ENCODE results near the gene TMEM86B.
A peak's percentile ranks its signal among the peaks of the same experiment; 100 is the strongest.

The TMEM86B gene

DNA sequence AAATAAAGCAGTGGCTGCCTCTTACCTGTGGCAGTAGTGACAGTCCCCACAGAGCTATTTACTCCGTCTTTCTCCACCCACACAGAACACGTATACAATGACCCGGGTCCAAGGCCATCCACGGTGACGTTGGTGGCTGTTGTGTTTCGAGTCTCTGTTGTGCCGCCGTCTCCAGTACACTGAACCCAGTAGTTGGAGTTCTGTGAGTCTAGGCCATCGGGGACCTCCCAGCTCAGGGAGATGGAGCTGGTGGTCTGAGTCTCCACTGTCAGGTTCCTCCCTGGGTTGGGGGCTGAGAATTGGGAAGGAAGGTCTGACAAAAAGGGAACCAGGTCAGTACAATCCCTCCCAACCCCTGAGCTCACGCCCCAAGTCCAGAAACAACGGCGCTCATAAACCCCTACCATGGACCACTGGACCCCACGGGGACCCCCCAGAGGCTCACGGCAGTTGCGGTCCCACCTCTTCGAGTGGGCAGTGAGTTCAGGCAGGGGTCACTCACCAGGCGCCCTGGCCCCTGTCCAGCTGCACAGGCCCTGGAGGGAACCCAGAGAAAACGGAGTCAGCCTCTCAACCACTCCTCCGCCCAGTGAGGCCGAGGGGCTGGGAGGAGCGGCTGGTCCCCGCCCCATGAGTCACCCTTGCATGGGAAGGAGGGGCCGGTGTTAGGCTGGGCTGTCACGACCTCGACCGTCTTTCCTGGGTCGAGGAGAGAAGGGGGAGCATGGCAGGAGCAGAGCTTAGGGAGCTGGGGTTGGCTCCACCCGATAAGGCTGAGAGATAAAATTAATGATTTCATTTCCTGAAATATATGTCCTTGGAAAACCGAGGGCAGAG, 21.7 kb downstream of the TMEM86B start:
- TF ChIP-seq RAD21 (IDR thresholded peaks at IDR 0.05; ENCODE audit: low read depth): no peak; the same call in 1 of the 2 replicates
- no peak for TF ChIP-seq CEBPB (IDR thresholded peaks at IDR 0.05)
- TF ChIP-seq REST (IDR thresholded peaks at IDR 0.05; ENCODE audit: low read depth): no peak
- no peak for TF ChIP-seq YY1 (IDR thresholded peaks at IDR 0.05; ENCODE audit: low read depth)
- no peak; the same call in 1 of the 2 replicates for TF ChIP-seq CREB1 (IDR thresholded peaks at IDR 0.05; ENCODE audit: low read depth)
- TF ChIP-seq TEAD4 (IDR thresholded peaks at IDR 0.05): no peak
- no peak for TF ChIP-seq FOXM1 (IDR thresholded peaks at IDR 0.05; ENCODE audit: borderline replicate concordance, low read depth)
- peak; percentile 88; the same call in 1 of the 2 replicates for TF ChIP-seq ZBTB7A (IDR thresholded peaks at IDR 0.05; ENCODE audit: low read depth)
- no peak for TF ChIP-seq TCF12 (IDR thresholded peaks at IDR 0.05; ENCODE audit: low read depth)
- peak; percentile 68 for TF ChIP-seq NFIC (IDR thresholded peaks at IDR 0.05)
- TF ChIP-seq EGR1 (IDR thresholded peaks at IDR 0.05): no peak
- TF ChIP-seq, protein P1, sequence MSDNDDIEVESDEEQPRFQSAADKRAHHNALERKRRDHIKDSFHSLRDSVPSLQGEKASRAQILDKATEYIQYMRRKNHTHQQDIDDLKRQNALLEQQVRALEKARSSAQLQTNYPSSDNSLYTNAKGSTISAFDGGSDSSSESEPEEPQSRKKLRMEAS (IDR thresholded peaks at IDR 0.05): peak; percentile 35

- TF ChIP-seq RAD21 (IDR thresholded peaks at IDR 0.05; ENCODE audit: low read depth): 0 out of 2 replicates have a peak, but pooled peaks have one; percentile 12
Observed at GRCh38 chr19:55202199-55202598, 26.4 kb downstream of the TMEM86B start.

- TF ChIP-seq TCF12 (IDR thresholded peaks at IDR 0.05; ENCODE audit: low read depth): no peak
- no peak for TF ChIP-seq FOXM1 (IDR thresholded peaks at IDR 0.05; ENCODE audit: borderline replicate concordance, low read depth)
Observed at GRCh38 chr19:55199620-55200204, 28.9 kb downstream of the TMEM86B start.

DNA sequence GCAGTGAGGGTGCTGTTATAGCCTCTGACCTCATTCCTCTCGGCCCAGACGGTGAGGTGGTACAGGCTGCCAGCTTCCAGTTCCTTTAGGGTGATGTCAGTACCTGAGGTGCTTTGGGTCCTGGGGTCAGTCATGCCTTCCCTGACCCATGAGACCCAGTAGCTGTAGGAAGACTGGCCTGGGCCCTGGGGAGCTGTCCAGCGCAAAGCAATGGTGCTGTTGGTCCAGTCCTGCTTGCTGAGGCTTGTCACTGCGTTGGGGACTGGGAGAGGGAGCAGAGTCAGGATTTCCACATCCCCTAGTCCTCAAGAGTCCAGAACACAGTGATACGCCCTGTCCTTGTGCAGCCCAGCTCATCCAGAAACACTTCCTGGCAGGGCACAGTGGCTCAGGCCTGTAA, 29.9 kb downstream of the TMEM86B start:
- TF ChIP-seq EGR1 (IDR thresholded peaks at IDR 0.05): no peak
- TF ChIP-seq REST (IDR thresholded peaks at IDR 0.05; ENCODE audit: low read depth): peak; percentile 84
- TF ChIP-seq CEBPB (IDR thresholded peaks at IDR 0.05): no peak
- no peak for TF ChIP-seq TAF1 (IDR thresholded peaks at IDR 0.05; ENCODE audit: low read depth)

DNA sequence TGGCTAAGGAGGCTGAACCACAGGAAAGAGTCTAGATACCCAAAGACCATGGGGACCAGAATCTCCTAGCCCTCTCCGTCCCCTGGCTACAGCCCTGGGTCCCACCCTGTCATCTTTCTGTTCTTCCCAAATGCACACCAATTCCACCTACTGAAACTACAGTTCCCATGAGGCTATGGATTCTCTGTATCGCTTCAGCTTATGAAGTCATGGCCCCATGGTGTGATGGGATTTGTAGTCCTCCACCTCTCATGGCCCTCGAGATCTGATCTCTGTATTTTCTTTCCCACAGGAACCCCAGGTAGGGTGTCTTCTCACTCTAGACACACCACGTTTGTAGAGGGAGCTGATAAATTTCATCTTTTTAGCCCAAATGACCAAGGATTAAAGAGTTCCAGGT, 31.0 kb downstream of the TMEM86B start:
- TF ChIP-seq TEAD4 (IDR thresholded peaks at IDR 0.05) (no peak), ZBTB7A (IDR thresholded peaks at IDR 0.05; ENCODE audit: low read depth) (no peak), YY1 (IDR thresholded peaks at IDR 0.05; ENCODE audit: low read depth) (no peak), TAF1 (IDR thresholded peaks at IDR 0.05; ENCODE audit: low read depth) (no peak), REST (IDR thresholded peaks at IDR 0.05; ENCODE audit: low read depth) (no peak), RAD21 (IDR thresholded peaks at IDR 0.05; ENCODE audit: low read depth) (no peak), TCF12 (IDR thresholded peaks at IDR 0.05; ENCODE audit: low read depth) (no peak), EP300 (IDR thresholded peaks at IDR 0.05; ENCODE audit: borderline replicate concordance) (no peak), NFIC (IDR thresholded peaks at IDR 0.05) (no peak), CREB1 (IDR thresholded peaks at IDR 0.05; ENCODE audit: low read depth) (no peak)
- TF ChIP-seq, protein P2, sequence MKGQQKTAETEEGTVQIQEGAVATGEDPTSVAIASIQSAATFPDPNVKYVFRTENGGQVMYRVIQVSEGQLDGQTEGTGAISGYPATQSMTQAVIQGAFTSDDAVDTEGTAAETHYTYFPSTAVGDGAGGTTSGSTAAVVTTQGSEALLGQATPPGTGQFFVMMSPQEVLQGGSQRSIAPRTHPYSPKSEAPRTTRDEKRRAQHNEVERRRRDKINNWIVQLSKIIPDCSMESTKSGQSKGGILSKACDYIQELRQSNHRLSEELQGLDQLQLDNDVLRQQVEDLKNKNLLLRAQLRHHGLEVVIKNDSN (IDR thresholded peaks at IDR 0.05): no peak
- TF ChIP-seq, protein P1 (IDR thresholded peaks at IDR 0.05): no peak

All from Ishikawa (cell line).